K562 treated with DMSO at 1 percent for 48 hours (cell line): ENCODE measurements around the gene STATH. TPM values are rescaled to one million over a fixed set of nuclear protein-coding genes. Genes with fewer than 3 reads are reported as not detected.

ENCODE experiments used
- total RNA-seq: library from RNA; unstranded; fragments of 300-600 nt; gene quantifications from 2 replicates; pipeline ENCODE4 v1.2.3, GENCODE V29; 2022; ENCODE audit warnings: low replicate concordance; ENCODE audit errors: extremely low read depth

Gene STATH, protein sequence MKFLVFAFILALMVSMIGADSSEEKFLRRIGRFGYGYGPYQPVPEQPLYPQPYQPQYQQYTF
- not detected in 2 replicates for total RNA-seq

DNA sequence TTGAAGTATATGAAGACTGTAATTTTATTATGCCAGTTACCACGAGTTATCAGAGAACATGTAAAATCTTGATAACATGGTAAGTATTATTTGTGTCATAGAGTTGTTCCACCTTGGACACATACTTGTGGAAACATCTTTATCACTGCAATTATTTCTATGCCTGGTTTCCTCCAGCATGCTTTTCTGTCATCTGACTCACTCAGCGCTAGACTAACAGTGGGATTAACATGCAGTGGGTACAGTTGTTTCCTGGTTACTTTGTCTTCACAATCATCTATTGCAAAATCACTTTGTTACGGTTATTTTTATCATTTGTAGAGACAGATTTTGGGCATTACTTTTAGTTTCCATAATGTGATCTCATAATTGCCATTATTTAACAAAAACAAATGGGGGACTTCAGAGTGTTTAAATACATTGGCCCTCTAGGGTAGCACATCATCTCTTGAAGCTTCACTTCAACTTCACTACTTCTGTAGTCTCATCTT is at the start of gene STATH:
Gene STATH (plus strand): TSS at position 441 of the 491 bp plus-strand sequence. CDS start 2,472 bp downstream, outside the sequence.

DNA sequence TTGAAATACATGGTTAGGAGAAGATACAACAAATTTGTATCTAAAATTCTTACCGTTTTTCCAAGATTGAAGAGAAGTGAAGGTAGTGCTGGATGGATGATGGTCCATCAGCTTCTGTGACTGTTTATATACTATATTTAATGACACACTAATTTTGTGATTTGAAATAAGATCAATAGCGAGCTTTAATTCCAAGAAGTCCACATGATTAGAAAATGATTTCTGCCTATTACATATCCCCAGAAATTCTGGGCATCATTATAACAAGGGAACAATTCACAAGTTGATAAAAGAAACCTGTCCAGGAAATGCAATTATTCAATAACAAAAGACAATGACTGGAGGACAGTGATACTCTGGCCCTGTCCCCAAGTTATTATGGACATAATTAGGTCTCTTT is 30.1 kb upstream of the STATH start, which contains the start of gene CSN2:
Gene CSN2 (minus strand): TSS at position 101 of the 400 bp plus-strand sequence. CDS start 4,733 bp downstream, outside the sequence.

GRCh38 chr4:70028159-70028558 is 32.4 kb downstream of the STATH start, which contains the start of gene HTN3:
TSS of gene HTN3 (plus strand) at chr4:70028459. CDS start at chr4:70030741, 2,282 bp downstream.

DNA sequence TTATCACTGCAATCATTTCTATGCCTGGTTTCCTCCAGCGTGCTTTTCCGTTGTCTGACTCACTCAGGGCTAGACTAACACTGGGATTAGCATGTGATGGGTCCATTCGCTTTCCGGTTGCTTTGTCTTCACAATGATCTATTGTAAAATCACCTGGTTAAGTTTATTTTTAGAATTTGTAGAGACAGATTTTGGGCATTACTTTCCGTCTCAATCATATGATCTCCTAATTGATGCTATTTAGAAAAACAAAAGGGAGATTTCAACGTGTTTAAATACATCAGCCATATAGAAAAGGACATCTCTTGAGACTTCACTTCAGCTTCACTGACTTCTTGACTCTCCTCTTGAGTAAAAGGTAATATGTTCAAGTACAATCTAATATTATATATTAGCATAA is 54.4 kb downstream of the STATH start, which contains the start of gene HTN1:
Gene HTN1 (plus strand): TSS at position 301 of the 400 bp plus-strand sequence. CDS start 2,639 bp downstream, outside the sequence.

Other genes with a start within 250 kb of the STATH start
- not detected in 2 replicates for gene SULT1B1, start 235.3 kb upstream of the STATH start, total RNA-seq
- not detected in 2 replicates for gene SULT1E1, start 135.8 kb upstream of the STATH start, total RNA-seq
- gene CSN1S1, start 64.9 kb upstream of the STATH start, total RNA-seq, result not detected in 2 replicates
- not detected in 2 replicates for gene CSN2, start 30.2 kb upstream of the STATH start, total RNA-seq
- gene HTN3, start 32.5 kb downstream of the STATH start, total RNA-seq, result not detected in 2 replicates
- not detected in 2 replicates for gene HTN1, start 54.5 kb downstream of the STATH start, total RNA-seq
- not detected in 2 replicates for gene PRR27, start 158.3 kb downstream of the STATH start, total RNA-seq
- gene ODAM, start 199.8 kb downstream of the STATH start, total RNA-seq, result not detected in 2 replicates
- not detected in 2 replicates for gene FDCSP, start 230.2 kb downstream of the STATH start, total RNA-seq
- not detected in 2 replicates for gene CSN3, start 246.6 kb downstream of the STATH start, total RNA-seq